ENCODE data around the gene MYO18A.

The MYO18A gene

DNA sequence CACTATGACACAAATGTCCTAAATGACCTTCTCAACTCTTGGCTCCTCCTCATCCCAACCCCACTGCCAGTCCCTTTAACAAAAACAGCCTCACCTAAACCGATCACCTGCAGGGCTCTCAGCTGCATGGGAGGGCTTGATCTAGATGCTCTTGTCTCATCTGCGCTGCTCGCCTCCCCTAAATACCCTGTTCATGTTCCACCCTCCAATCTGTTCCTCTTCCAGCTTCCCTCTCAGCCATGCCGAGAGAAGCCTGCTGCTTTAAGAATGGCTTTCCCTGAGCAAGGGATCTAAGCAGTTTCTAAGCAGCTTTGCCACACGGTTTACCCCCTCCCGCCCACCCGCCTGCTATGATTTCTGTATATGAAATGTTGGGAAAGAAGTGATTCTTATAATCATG lies 113.6 kb downstream of the MYO18A start:
- H3K4me3 ChIP-seq (ENCODE audit: low read length), result no peak overlapping the region
- no peaks in the 10 kb centered on the region for H3K36me3 ChIP-seq (ENCODE audit: insufficient read depth, low read length)
- no peaks in the 10 kb centered on the region for H3K4me1 ChIP-seq (ENCODE audit: control insufficient read depth, insufficient read depth, low read length)

DNA sequence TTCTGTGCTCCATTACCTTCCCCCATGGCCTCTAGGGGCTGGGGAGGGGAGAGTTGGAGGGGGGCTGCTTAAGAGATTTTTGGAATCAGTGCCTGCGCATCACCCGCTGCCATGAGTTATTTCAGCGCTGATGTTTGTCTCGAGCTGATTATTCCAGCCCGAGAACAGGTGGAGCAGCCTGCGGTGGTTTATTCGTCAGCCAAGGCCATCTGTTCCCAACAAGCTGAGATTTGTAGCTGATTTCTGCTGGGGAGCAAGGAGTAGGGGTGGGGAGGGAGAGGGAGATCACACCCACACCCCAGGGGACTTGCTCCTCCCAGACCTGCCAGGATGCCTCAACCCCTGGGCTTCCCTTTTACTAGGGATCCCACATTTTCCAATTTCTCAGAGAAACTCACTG lies 114.2 kb downstream of the MYO18A start:
- Histone ChIP-seq H3K36me3 (ENCODE audit: insufficient read depth, low read length) (no peaks in the 10 kb centered on the region), H3K27me3 (ENCODE audit: control insufficient read depth, insufficient read depth, low read length) (peaks cover 29% of the 10 kb centered on the region), H3K9ac (ENCODE audit: low read depth, low read length) (no peak overlapping the region), H3K4me2 (ENCODE audit: low read length) (no peak overlapping the region), H3K4me3 (ENCODE audit: low read length) (no peak overlapping the region), H3K9me3 (replicated peaks; ENCODE audit: low read length) (no peaks in the 10 kb centered on the region), H3K4me1 (ENCODE audit: control insufficient read depth, insufficient read depth, low read length) (no peaks in the 10 kb centered on the region)

More for the DNA sequence above, 113.6 kb downstream of the MYO18A start:
- peaks cover 32% of the 10 kb centered on the region for H3K27me3 ChIP-seq (ENCODE audit: control insufficient read depth, insufficient read depth, low read length)
- H3K9ac ChIP-seq (ENCODE audit: low read depth, low read length), result no peak overlapping the region
- H3K4me2 ChIP-seq (ENCODE audit: low read length), result no peak overlapping the region
- H3K9me3 ChIP-seq (replicated peaks; ENCODE audit: low read length), result no peaks in the 10 kb centered on the region

DNA sequence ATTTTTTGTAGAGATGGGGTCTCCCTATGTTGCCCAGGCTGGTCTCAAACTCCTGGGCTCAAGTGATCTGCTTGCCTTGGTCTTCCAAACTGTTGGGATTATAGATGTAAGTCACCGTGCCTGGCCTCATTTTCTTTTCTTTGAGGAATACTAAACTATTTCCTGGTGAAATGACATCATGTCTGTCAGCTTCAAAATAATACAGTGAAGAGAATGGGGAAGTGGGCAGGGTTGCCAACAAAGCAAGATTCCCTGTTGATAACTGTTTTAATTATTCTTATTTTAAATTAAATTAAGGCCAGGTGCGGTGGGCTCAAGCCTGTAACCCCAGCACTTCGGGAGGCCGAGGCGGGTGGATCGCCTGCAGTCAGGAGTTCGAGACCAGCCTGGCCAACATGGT lies 116.2 kb downstream of the MYO18A start:
- Histone ChIP-seq H3K4me1 (ENCODE audit: control insufficient read depth, insufficient read depth, low read length) (no peaks in the 10 kb centered on the region), H3K9me3 (replicated peaks; ENCODE audit: low read length) (no peaks in the 10 kb centered on the region), H3K4me3 (ENCODE audit: low read length) (no peak overlapping the region), H3K36me3 (ENCODE audit: insufficient read depth, low read length) (no peaks in the 10 kb centered on the region), H3K27me3 (ENCODE audit: control insufficient read depth, insufficient read depth, low read length) (peaks cover 15% of the 10 kb centered on the region), H3K4me2 (ENCODE audit: low read length) (no peak overlapping the region), H3K9ac (ENCODE audit: low read depth, low read length) (no peak overlapping the region)

DNA sequence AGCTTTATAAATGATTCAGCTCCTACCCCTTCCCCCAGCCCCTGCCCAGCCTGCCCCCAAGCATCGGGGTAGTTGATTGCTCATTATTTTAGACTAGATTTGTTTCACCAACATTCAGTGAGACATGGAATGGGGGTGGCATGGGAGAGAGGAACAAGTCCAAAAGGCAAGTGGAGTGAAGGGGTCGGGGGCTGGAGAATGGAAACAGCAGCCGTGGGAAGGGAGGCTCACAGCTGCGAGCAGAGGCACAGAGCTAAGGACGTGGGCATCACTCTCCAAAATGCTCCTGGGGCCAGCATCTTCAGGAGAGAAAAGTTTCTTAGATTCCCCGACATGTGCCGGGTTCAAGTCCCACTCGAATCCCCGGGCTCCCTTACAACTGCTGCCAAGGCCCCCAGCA lies 118.0 kb downstream of the MYO18A start:
- Histone ChIP-seq H3K9ac (ENCODE audit: low read depth, low read length) (no peak overlapping the region), H3K4me3 (ENCODE audit: low read length) (no peak overlapping the region), H3K36me3 (ENCODE audit: insufficient read depth, low read length) (no peaks in the 10 kb centered on the region), H3K9me3 (replicated peaks; ENCODE audit: low read length) (no peaks in the 10 kb centered on the region), H3K4me1 (ENCODE audit: control insufficient read depth, insufficient read depth, low read length) (no peaks in the 10 kb centered on the region), H3K4me2 (ENCODE audit: low read length) (no peak overlapping the region), H3K27me3 (ENCODE audit: control insufficient read depth, insufficient read depth, low read length) (peaks cover 8% of the 10 kb centered on the region)

DNA sequence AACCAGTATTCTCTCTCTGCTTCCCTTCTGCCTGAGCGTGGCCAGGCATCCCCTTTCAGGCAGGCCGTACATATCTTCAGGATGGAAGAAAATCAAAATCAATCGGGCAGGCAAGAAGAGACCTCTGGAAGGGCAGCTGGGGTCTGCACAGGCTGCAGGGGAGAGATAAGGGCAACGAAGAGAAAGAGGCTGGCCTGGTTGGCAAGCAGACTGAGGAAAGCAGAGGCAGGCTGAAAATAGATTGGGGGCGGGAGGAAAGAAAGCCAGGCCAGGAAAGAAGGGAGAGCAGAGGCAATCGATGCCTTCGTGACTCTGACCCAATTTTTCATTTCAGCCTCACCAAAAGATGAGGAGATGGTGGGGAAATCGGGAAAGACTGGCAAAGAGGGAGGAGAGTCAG lies 119.2 kb downstream of the MYO18A start:
- Histone ChIP-seq H3K27me3 (ENCODE audit: control insufficient read depth, insufficient read depth, low read length) (peaks cover 7% of the 10 kb centered on the region), H3K9ac (ENCODE audit: low read depth, low read length) (no peak overlapping the region)

DNA sequence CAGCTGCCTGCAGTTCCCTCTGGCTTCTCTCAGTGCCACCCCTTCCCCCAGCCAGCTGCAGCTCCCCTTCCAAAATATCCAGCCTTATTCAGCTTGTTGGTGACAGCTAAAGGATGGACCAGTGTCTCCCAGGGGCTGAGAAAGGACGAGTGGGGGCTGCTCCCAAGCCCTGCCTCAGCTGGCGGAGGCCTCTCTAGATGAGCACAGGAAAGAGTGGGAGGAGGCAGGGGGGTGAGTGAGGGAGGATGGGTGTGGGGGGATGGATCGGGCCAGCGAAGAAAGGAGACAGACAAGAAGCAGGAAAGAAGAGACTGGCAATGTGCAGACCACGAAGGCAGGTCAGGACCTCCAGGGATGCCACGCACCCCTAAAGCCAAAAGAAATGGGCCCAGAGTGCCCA lies 119.7 kb downstream of the MYO18A start:
- Histone ChIP-seq H3K9me3 (replicated peaks; ENCODE audit: low read length) (no peaks in the 10 kb centered on the region), H3K36me3 (ENCODE audit: insufficient read depth, low read length) (no peaks in the 10 kb centered on the region), H3K4me3 (ENCODE audit: low read length) (no peak overlapping the region), H3K4me1 (ENCODE audit: control insufficient read depth, insufficient read depth, low read length) (no peaks in the 10 kb centered on the region), H3K4me2 (ENCODE audit: low read length) (no peak overlapping the region), H3K9ac (ENCODE audit: low read depth, low read length) (no peak overlapping the region), H3K27me3 (ENCODE audit: control insufficient read depth, insufficient read depth, low read length) (peaks cover 8% of the 10 kb centered on the region)

More for the DNA sequence above, 119.2 kb downstream of the MYO18A start:
- H3K36me3 ChIP-seq (ENCODE audit: insufficient read depth, low read length), result no peaks in the 10 kb centered on the region
- H3K4me3 ChIP-seq (ENCODE audit: low read length), result no peak overlapping the region
- no peaks in the 10 kb centered on the region for H3K9me3 ChIP-seq (replicated peaks; ENCODE audit: low read length)
- H3K4me1 ChIP-seq (ENCODE audit: control insufficient read depth, insufficient read depth, low read length), result no peaks in the 10 kb centered on the region
- H3K4me2 ChIP-seq (ENCODE audit: low read length), result no peak overlapping the region

DNA sequence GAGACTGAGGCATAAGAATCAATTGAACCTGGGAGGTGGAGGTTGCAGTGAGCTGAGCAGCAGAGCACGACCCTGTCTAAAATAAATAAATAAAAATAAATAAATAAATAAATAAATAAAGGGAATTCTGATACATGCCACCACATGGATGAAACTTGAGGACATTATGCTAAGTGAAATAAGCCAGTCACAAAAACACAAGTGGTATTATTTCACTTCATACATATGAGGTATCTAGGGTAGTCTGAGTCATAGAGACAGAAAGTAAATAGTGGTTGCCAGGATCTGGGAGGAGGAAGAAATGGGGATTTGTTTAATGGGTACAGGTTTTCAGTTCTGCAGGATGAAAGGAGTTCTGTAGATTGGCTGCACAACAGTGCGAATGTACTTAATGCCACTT lies 120.9 kb downstream of the MYO18A start:
- Histone ChIP-seq H3K36me3 (ENCODE audit: insufficient read depth, low read length) (no peaks in the 10 kb centered on the region), H3K27me3 (ENCODE audit: control insufficient read depth, insufficient read depth, low read length) (peaks cover 15% of the 10 kb centered on the region), H3K4me3 (ENCODE audit: low read length) (no peak overlapping the region), H3K9me3 (replicated peaks; ENCODE audit: low read length) (no peaks in the 10 kb centered on the region), H3K4me1 (ENCODE audit: control insufficient read depth, insufficient read depth, low read length) (no peaks in the 10 kb centered on the region), H3K4me2 (ENCODE audit: low read length) (no peak overlapping the region), H3K9ac (ENCODE audit: low read depth, low read length) (no peak overlapping the region)

DNA sequence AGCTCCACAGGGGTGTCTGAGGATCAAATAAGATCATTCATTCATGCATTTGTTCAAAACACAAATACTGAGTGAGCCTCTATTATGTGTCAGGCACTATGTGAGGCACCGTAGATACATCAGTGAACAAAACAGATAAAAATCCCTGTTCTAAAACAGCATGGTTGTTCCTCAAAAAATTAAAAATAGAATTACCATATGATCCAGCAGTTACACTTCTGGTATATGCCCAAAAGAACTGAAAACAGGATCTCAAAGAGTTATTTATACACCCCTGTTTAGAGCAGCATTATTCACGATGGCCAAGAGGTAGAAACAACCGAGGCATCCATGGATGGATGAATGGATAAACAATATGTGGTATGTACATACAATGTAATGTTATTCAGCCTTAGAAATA lies 121.8 kb downstream of the MYO18A start:
- H3K9ac ChIP-seq (ENCODE audit: low read depth, low read length), result no peak overlapping the region
- no peaks in the 10 kb centered on the region for H3K4me1 ChIP-seq (ENCODE audit: control insufficient read depth, insufficient read depth, low read length)
- peaks cover 16% of the 10 kb centered on the region for H3K27me3 ChIP-seq (ENCODE audit: control insufficient read depth, insufficient read depth, low read length)
- no peak overlapping the region for H3K4me3 ChIP-seq (ENCODE audit: low read length)
- no peaks in the 10 kb centered on the region for H3K36me3 ChIP-seq (ENCODE audit: insufficient read depth, low read length)
- no peaks in the 10 kb centered on the region for H3K9me3 ChIP-seq (replicated peaks; ENCODE audit: low read length)
- H3K4me2 ChIP-seq (ENCODE audit: low read length), result no peak overlapping the region

DNA sequence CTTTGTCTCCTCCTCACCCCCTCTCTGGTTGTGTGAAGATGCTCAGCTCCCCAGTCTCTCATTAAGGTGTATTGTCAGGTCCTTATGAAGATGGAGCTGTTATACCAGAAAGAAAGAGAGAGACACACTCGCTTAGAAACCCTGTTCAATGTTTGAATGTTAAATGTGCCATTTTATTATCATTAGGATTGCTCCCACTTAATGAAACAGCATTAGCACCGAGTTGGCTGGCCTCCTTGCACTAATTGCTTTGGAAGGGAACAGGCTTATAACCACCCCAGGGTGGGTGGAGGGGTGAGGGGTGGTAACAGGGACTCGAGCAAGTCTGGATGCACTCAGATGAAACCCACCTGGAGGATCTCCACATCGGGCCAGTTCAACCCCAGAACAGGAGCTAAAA lies 122.8 kb downstream of the MYO18A start:
- H3K4me3 ChIP-seq (ENCODE audit: low read length), result no peak overlapping the region
- no peaks in the 10 kb centered on the region for H3K36me3 ChIP-seq (ENCODE audit: insufficient read depth, low read length)
- H3K4me2 ChIP-seq (ENCODE audit: low read length), result no peak overlapping the region
- H3K9me3 ChIP-seq (replicated peaks; ENCODE audit: low read length), result no peaks in the 10 kb centered on the region
- H3K4me1 ChIP-seq (ENCODE audit: control insufficient read depth, insufficient read depth, low read length), result no peaks in the 10 kb centered on the region
- H3K27me3 ChIP-seq (ENCODE audit: control insufficient read depth, insufficient read depth, low read length), result peaks cover 16% of the 10 kb centered on the region
- H3K9ac ChIP-seq (ENCODE audit: low read depth, low read length), result no peak overlapping the region

DNA sequence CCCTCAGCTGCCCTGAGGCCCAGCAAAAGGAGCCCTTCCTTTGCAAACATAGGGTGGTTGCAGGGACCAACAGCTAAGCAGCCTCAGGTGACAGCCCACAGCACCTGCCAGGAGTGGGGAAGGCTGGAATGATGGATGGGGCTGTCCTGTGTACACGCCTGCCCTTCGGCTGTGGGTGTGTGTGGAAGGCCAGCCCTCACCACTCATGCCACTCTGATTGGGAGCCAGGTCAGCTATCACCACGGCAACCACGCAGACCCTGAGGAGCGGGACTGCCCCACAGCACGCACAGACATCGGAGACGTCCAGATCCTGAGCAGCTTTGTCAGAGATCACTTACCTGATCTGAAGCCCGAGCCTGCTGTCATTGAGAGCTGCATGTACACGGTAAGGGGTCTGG lies 125.4 kb downstream of the MYO18A start:
- Histone ChIP-seq H3K4me2 (ENCODE audit: low read length) (no peak overlapping the region), H3K36me3 (ENCODE audit: insufficient read depth, low read length) (no peaks in the 10 kb centered on the region), H3K9ac (ENCODE audit: low read depth, low read length) (no peak overlapping the region), H3K4me1 (ENCODE audit: control insufficient read depth, insufficient read depth, low read length) (peaks cover 5% of the 10 kb centered on the region), H3K9me3 (replicated peaks; ENCODE audit: low read length) (no peaks in the 10 kb centered on the region), H3K4me3 (ENCODE audit: low read length) (no peak overlapping the region), H3K27me3 (ENCODE audit: control insufficient read depth, insufficient read depth, low read length) (peaks cover 24% of the 10 kb centered on the region)

DNA sequence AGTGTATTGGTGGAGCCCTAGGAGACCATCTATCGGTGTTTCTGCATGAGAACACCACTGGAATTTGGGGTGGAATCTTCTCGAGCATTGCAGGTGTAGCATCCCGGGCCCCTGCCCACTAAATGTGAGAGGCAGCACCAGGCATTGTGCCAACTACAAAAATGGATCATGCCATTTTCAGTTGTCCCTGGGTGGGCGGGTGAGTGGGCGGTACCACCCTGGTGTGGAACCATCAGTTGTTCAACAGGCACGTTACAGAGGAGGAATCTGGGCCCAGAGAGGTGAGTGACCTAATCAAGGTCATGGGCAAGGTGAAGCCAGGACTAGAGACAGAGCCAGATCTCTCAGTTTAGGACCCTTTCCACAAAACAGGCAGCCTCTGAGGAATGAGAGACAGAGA lies 128.5 kb downstream of the MYO18A start:
- Histone ChIP-seq H3K9ac (ENCODE audit: low read depth, low read length) (no peak overlapping the region), H3K4me1 (ENCODE audit: control insufficient read depth, insufficient read depth, low read length) (peaks cover 29% of the 10 kb centered on the region), H3K9me3 (replicated peaks; ENCODE audit: low read length) (no peaks in the 10 kb centered on the region), H3K4me2 (ENCODE audit: low read length) (no peak overlapping the region), H3K36me3 (ENCODE audit: insufficient read depth, low read length) (no peaks in the 10 kb centered on the region), H3K27me3 (ENCODE audit: control insufficient read depth, insufficient read depth, low read length) (peaks cover 29% of the 10 kb centered on the region), H3K4me3 (ENCODE audit: low read length) (no peak overlapping the region)

DNA sequence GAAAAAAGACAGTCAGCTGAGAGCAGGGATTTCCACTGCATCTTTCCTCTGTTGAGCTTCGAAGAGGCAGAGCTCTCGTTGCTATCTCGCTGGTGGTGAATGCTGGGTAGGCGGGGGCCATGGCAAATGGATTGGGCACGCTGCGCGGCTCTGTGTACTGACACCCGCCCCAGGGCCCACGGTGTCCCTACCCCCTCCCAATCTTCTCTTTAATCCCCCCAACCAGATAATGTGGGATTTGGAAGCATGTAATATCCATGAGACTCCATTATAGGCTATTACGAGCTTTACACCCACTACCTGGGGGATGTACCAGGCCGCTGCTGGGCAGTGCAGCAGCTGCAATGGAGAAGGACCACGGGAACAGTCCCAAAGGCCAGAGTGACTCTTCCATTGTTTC lies 129.0 kb downstream of the MYO18A start:
- H3K9ac ChIP-seq (ENCODE audit: low read depth, low read length), result no peak overlapping the region
- H3K4me3 ChIP-seq (ENCODE audit: low read length), result no peak overlapping the region
- no peak overlapping the region for H3K4me2 ChIP-seq (ENCODE audit: low read length)
- H3K4me1 ChIP-seq (ENCODE audit: control insufficient read depth, insufficient read depth, low read length), result peaks cover 35% of the 10 kb centered on the region
- peaks cover 33% of the 10 kb centered on the region for H3K27me3 ChIP-seq (ENCODE audit: control insufficient read depth, insufficient read depth, low read length)
- H3K9me3 ChIP-seq (replicated peaks; ENCODE audit: low read length), result no peaks in the 10 kb centered on the region
- H3K36me3 ChIP-seq (ENCODE audit: insufficient read depth, low read length), result no peaks in the 10 kb centered on the region

Data from skeletal muscle satellite cell (primary cell).